GM19099 (cell line): ENCODE results near the gene PAQR7.

Source experiments
- POLR2A ChIP-seq: IDR thresholded peaks from 3 replicates; pipeline ENCODE4 v1.6.1; 2011; ENCODE audit warnings: low read depth; ENCODE audit not compliant: insufficient read length; ENCODE audit errors: extremely low read depth

The PAQR7 gene, protein sequence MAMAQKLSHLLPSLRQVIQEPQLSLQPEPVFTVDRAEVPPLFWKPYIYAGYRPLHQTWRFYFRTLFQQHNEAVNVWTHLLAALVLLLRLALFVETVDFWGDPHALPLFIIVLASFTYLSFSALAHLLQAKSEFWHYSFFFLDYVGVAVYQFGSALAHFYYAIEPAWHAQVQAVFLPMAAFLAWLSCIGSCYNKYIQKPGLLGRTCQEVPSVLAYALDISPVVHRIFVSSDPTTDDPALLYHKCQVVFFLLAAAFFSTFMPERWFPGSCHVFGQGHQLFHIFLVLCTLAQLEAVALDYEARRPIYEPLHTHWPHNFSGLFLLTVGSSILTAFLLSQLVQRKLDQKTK

DNA sequence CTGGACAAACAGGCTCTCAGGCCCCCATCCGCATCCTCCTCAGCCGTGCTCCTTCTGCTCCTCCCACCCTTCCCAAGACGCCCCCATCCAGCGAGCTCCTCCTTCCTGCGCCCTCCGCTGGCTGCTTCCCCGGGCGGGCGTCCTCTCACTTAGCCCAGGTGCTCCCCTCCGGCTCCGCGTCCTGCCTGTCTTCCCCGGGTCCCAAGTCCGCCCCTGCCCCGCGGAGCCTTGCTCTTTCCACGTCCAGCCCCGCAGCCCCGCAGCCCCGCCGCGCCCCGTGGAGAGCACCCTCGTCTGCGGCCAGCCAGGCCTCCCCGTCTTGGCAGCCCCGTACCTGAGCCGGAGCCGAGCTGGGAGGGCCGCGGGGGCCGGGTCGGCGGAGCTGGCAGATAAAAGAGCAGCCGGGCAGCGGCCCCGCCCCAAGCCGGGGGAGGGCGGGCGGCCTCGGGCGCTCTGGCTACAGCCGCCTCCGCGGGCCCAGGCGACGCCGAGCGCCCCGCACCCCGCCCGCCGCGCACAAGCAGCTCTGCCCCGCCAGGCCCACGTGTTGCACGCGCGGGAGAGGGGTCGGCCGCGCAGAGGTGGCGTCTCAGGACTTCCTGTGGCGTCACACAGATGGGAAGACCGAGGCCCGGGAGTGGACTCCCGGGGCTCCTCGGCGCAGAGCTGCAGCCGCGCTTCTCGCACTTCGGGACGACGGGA is at the start of gene PAQR7:
Gene PAQR7 (minus strand): TSS at position 555 of the 702 bp plus-strand sequence. CDS start 11,869 bp downstream, outside the sequence.
- no peak for TF ChIP-seq POLR2A

DNA sequence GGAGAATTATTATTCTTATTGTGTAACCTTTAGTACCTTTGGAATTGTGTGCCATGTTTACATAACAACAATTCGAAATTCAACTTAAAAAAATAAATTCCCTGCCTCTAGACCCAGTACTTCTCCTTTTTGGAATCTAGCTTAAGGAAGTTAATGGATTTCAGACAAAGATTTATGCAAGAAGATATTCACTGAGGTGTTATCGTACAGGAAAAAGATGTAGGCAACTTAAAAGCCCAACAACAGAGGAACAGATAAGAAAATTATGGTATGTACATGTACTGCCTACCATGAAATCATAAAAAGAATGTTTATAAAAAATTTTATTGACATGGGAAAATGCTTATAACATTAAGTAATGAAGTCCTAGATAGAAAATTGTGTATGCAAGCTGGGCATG is 48.9 kb upstream of the PAQR7 start:
- TF ChIP-seq POLR2A = no peak

DNA sequence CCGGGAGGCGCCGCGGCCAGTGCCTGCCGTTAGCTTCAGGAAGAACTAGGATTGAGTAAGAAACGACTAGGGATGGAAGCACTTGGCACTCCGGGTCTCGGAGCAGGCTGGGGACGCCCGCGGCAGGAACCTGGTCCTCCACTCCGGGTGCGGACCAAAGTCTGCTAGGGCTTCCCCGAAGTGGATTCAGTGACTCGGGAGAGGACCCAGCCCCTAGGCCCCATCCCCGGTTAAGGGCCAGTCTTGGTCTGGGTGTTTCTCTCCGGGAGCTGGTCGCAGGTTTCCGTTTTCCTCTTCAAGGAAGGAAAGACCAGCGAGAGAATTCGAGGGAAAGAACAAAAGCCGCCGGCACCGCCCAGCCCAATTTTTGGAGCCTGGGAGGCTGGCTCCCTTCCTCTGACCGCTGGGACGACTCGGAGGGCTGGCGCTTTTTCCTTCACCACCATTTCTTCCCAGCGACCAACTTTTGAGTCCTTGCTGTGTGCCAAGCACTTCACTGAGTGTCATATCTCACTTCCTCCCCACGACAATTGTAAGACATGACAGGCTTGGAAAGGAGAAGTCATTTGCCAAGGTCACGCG is 47.6 kb upstream of the PAQR7 start:
- TF ChIP-seq POLR2A = no peak

DNA sequence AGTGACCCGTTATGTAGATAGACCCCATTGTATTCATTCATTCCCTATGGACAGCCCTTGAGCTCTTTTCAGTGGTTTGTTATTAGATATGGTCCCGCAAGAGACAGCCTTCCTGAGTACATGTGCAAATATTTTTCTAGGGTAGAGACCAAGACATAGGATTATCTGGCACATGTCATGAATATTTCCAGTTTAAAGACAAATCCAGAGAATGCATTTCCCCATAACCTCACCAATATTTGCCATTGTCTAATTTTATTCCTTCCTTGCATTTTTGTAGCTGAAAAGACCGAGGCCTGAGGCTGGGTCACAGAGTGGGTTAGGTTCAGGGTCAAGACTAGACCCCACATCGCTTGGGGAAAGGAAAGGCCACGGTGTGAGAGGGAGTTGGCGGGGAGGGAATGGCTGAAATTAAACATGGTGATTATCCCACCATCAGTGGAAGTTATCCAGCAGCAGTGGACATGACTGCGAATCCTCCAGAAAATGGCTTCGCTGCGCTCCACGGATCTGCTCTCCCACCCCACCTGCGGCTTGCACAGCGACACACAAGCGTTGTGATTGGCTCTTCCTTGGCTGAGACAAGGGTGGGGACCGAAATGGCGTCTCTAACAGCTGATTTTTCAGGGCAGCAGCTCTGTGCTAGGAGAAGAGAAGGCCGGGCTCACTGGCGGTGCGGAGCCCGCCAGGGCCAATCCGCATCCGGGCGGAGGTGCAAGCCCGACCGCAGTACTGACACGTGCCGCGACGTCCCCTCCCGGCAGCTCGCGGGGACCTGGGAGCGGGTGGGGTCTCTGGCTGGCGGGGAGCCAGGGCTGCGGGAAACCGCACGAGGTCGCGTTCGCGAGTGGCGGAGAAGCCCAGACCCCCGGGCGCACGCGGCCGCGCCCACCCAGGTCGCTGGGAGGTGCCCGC is 46.8 kb upstream of the PAQR7 start:
- no peak for TF ChIP-seq POLR2A

DNA sequence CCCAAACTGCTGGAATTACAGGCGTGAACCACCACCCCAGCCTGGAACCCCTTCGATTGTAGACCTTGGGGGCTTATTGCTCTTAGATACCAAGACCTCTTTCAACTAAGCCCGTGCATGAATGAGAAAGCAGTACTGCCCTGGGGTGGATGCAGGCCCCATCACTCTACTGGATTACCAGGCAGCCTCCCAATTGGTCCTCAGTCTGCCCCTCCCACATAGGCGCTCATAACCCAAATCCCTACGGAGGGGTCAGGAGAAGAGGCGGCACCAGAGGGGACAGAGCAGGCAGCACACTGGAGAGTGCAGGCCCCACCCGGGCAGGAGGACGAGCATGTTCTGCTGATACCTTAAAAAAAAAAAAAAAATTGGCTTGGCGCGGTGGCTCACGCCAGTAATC is 43.1 kb upstream of the PAQR7 start:
- TF ChIP-seq POLR2A = no peak

DNA sequence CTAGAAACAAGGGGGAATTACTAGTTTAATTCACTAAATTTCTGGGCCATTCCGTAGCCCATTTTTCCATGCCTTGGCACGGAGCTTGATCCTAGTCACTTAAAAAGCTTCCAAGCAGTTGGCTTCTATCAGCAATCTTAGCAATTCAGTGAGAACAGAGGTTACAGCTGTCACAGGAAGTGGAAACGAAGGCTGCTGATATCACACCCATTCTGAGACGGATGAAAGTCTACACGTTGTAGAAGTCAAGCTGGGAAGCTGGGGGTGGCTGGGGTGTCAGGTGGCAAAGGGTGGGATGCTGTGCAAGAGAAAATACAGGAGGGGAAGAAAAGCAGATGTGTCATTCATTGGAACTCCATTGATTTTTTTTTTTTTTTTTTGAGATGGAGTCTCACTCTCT is 42.5 kb upstream of the PAQR7 start:
- TF ChIP-seq POLR2A = no peak

DNA sequence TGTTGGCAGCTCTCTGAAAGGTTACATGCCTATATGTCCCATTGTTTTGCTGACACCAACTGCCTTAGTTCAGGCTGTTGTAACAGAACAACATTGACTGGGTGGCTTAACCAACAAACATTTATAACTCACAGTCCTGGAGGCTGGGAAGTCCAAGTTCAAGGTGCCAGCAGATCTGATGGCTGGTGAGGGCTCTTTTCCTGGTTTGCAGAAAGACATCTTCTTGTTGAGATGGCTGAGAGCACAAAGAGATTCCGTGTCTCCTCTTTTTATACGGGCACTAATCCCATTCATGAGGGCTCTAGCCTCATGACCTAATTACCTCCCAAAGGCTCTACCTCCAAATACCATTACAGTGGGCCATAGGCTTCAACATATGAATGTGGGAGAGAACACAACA is 41.0 kb upstream of the PAQR7 start:
- no peak for TF ChIP-seq POLR2A

DNA sequence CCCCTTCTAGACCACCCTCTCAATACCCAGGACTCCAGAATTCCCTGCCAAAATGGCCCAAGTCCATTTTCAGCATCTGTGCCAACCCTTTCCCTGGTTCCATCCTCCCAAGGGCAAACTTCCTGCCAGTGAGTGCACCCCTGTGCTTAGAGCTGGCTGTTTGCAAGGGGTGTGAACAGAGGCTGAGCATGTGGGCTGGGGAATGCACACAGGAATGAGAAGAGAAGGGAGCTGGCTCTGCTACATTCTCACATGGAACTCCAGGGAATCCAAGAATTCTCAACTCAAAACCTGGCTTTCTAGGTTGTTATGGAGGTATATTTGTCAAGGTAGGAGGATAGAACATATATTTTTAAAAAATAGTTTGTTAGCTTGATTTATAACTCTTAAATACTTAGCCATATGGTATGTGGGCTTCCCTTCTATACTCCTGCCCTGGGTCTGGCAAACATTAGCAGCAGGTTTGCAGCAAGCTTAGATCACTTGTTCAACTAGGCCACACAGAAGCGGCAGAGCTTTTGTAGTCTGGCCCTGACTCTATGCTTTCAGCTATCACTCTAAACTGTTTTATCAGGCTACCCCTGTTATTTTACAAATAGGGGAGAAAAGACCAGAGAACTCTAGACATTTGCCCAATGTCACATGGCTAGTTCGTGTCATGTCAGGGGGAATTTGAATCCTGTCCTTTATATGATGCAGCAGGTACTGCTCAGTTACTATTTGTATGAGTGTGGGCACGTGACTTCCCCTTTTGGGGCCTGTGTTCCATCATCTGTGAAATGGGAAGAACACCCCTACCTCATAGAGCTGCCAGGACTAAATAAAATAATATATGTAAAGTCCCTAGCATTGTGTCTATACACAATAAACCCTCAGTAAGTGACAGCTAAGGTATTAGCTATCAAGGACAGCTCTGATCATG is 38.8 kb upstream of the PAQR7 start:
- no peak for TF ChIP-seq POLR2A

DNA sequence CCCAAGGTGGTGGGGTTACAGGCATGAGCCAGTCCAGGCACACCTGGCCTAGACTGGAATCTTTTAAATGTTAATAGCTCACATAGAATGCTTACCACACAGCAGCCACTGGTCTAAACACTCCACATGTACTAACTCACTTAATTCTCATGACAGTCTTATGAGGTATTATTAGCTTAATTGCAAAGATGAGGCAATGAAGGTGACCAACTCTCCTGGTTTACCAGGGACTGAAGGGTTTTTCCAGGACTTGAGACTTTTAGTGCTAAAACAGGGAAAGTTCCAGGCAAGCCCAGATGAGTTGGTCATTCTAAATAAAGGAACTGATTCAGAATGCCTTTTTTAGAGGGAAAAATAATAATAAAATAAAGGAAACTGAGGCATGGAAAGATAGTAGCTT is 37.7 kb upstream of the PAQR7 start:
- TF ChIP-seq POLR2A = no peak

DNA sequence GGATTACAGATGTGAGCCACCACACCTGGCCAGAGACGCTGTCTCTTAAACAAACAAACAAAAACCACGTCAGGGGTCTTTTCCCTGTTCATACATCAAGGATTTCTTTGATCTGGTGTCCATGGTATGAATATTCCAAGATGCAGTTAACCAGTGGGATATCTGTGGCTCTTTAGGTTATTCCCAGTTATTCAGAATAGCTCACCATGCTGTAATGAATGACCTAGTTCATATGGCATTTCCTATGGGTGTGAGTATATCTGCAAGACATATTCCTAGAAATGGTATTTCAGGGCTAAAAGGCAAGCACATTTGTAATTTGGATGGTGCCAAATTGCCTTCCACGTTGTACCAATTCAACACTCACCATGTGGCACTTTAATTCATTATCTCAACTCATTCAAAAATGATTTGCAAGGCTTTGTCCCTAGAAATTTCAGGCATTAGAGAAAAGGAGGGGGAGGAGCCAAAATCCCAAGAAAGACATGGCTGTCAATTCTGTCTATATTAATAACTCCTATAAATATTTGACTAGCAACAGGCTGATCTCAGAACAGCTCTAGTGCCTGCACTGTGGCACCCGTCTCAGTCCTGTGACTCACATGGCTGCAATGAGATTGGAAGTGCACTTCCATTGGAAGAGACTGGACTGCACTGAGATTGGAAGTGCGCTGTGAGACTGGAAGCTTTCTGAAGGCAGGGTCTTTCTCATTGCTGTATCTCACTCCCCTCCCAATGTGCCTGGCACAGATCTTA is 36.7 kb upstream of the PAQR7 start:
- TF ChIP-seq POLR2A = no peak

DNA sequence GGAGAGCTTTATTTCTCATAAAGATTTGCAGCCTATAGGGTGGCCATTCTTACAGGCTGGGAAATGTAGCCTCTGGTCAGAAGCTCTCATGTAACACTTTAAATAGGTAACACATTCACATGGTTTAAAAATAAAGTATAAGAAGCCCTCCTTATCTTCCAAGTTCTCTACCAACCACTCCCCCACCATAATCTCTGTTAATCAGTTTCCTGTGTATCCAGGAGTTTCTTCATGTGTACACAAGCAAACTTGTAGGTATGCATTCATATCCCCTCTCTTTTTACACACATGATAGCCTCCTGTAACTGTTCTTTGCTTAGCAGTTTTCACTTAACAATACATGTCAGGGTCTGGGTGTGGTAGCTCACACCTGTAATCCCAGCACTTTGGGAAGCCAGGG is 35.7 kb upstream of the PAQR7 start:
- no peak for TF ChIP-seq POLR2A

DNA sequence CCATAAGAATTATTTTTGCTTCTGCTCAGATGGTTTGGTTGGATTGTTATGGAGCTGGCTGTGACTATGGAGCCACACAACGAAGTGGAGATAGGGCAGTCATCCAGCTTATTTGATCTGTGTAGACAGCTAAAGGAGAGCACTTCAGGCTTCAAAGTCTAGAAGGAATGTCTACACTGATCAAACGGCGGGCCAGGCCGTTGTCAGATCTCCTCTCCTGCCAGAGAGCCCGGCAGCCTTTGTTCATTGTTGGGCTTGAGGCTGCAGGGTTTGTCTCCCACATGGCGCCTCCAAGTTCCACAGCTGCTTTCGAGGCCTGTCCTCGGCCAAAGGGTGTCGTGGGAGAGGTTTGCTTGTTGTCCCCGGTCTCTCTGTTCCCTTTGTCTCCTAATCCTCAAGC is 33.5 kb upstream of the PAQR7 start:
- no peak for TF ChIP-seq POLR2A

DNA sequence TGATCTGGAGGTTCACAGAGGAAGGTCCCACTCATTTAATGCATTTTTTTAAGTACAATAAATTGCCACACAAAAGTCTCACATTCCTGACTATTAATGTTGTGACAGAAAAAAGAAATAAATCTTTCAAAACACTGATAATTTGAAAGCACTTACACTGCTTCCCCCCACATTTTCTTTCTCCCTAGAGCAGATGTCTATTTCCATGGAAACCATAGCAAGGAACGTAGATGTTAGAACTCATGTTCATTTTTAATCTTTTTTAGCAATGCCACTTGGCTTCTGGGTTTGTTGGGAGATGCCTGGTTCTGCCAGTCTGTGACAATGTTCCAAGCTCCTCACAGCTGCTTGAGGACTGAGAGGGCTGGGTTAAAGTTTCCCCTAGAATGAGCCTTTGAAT is 32.7 kb upstream of the PAQR7 start:
- no peak for TF ChIP-seq POLR2A
